AG09309 (cell line): Measurements from ENCODE around the gene TUBGCP5.

Experiments used
- DNase-seq: peaks from one replicate; pipeline ENCODE4 v3.0.0-alpha.2; 2010; ENCODE audit warnings: low read depth
- H3K4me3 ChIP-seq: 2 replicates; pipeline ENCODE4 v1.5.1; 2011; ENCODE audit warnings: mild to moderate bottlenecking, low read depth, low read length, moderate library complexity; ENCODE audit not compliant: control insufficient read depth
- CTCF ChIP-seq: IDR thresholded peaks from 2 replicates; pipeline ENCODE4 v1.5.1; 2011; ENCODE audit warnings: mild to moderate bottlenecking, low read depth, low read length, inconsistent platforms; ENCODE audit not compliant: insufficient read depth, control insufficient read depth; ENCODE audit errors: missing control alignments

TUBGCP5 gene

DNA sequence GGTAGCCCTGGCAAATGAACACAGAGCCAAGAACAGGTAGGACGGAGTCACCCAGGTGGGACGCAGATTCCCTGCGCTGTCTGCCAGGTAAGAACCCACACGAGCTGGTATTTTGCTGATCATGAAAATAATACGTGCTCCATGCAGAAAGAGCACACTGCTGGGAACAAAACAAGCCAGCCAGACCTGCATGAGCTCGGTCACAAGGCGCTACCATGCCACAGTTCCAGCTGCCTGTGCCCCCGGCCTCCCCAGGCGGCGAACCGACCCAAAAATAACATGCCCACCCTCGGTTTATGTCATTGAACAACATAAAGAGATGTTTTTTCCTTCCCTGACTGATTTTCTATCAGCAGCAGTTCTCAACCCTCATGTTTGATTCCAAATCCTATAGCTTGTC is 85.0 kb downstream of the TUBGCP5 start:
- no peak for DNase-seq
- no peak overlapping the region for H3K4me3 ChIP-seq
- TF ChIP-seq CTCF, result no peak

DNA sequence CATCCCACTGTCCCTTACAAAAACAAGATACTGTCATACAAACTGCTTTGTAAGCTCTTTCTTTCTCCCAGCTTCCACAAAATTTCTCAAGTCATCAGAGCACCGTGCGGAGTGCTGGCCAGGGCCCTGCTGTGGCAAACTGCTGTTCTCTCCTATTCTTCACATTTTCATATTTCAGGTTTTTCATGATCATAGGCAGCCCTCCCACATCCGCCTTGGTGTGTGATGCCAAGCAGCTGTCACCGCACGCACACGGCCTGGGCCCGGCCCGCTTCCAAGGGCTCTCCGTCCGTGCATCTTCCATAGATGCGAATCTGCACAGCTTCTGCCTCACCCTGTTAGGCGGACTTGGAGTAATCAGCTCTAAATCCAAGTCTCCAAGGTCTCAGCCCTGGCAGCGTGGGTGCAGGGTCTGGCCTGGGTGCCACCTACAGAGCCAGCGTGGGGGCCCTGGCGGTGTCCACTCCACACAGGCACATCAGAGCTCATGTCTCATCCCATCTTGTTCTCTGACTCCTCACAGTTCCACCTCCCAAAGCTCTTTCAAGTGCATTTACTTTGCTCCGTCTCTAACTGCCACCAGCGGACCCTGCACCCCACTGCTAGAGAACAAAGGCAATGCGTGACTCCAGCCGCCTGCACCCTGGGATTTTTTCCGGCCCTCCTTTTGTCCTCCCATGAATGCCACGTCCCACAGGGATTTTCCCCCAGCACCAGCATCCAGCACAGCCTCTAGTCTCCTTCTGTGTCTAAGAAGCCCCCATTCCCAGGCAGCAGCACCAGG is 86.4 kb downstream of the TUBGCP5 start:
- no peak for DNase-seq
- TF ChIP-seq CTCF, result no peak
- H3K4me3 ChIP-seq, result no peak overlapping the region

DNA sequence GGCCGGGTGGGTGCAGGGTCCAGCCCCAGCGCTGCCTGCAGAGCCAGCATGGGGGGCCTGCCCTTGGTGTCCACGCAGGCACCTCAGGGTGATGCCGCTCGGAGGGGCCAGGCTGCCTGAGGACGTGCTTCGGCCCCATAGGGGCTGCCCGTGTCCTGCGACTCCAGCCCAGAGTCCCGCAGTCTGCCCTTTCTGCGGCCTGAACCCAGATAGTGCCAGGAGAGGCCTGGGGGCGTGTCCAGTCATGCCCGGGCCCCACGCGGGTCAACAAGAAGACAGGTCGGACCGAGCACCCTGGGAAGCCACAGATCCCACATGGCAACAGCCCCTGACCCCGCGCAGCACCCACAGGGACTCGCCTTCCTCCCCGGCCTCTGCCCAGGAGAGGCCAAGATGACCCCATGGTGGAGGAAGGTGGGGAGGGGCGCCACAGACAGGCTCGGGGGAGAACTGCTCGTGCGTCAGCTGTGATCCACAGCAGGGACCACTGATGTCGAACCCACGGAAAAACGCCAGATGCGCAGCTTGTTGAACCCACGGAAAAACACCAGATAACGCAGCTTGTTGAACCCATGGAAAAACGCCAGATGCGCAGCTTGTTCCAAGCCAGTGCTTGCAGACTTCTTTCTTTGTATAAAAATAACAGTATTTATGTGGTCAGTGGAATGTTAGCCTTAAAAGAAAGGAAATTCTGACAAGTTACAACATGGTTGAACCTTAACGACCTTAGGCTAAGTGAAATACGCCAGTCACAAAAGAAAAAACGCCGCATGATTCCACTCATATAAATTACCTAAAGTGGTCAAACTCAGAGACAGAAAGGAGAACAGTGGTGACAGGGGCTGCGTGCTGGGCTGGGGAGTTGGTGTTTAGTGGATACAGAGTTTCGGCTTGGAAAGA is 87.7 kb downstream of the TUBGCP5 start:
- no peak for DNase-seq
- no peak for TF ChIP-seq CTCF
- no peak overlapping the region for H3K4me3 ChIP-seq

GRCh38 chr15:22951031-22951380 is 88.4 kb downstream of the TUBGCP5 start:
- no peak for DNase-seq
- no peak for TF ChIP-seq CTCF
- H3K4me3 ChIP-seq, result no peak overlapping the region

- DNase-seq, result no peak
- no peak for TF ChIP-seq CTCF
- H3K4me3 ChIP-seq, result no peak overlapping the region
Observed at GRCh38 chr15:22950256-22950990, 88.9 kb downstream of the TUBGCP5 start.
